SU-DHL-6 (cell line): ENCODE data around the gene EFEMP1.

ENCODE experiments used
- CTCF ChIP-seq: fragments of 200-600 bp; sonication (generic); IDR thresholded peaks from one replicate; pipeline ENCODE4 v1.5.1; 2017; ENCODE audit warnings: antibody characterized with exemption, mild to moderate bottlenecking, low read length, moderate library complexity; ENCODE audit not compliant: insufficient read depth, poor library complexity, severe bottlenecking
- EZH2phosphoT487 ChIP-seq: fragments of 200-600 bp; sonication (generic), shearing (Covaris generic); conservative IDR thresholded peaks from 2 replicates; pipeline ENCODE4 v1.6.1; 2018; ENCODE audit warnings: mild to moderate bottlenecking, antibody characterized with exemption, low read length, moderate library complexity, mixed read lengths

GRCh38 chr2:55848096-55848495 lies 75.5 kb downstream of the EFEMP1 start:
- TF ChIP-seq CTCF: no peak
- no peak for TF ChIP-seq EZH2phosphoT487
